Measurements from ENCODE around the gene KLHL18. TPM values are rescaled to one million over a fixed set of nuclear protein-coding genes. Genes with fewer than 3 reads are reported as not detected.
"Not testable (repeated sequence)": the region's sequence is repeated elsewhere in the genome, so short reads cannot be mapped to it uniquely, and the experiment has no call there.

The KLHL18 gene
- total and polyA plus RNA-seq, 2 of the 4 experiments (the other 2 are of a cell fraction) = 29.1 to 76.2 TPM

DNA sequence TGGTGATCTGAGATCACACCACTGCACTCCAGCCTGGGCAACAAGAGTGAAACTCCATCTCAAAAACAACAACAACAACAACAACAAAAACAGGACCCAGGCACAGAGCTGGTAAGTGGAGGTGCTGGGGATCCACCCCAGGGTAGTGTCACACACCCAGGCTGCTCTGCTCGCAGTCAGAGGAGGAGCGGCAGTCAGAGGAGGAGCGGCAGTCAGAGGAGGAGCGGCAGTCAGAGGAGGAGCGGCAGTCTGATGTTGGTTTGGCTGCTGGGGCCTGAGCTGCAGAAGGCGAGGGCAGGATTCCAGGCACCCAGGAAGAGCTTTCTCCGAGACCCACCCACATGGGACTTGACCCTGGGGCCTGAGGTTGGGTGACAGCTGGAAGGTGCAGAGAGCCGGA lies 87.3 kb downstream of the KLHL18 start:
- CTCF ChIA-PET; H3K56ac ChIP-seq (ENCODE audit: extremely low read depth, insufficient read depth, low read length); H3K14ac ChIP-seq (replicated peaks; ENCODE audit: low read depth, low read length); H3K9me3 ChIP-seq (ENCODE audit: control insufficient read depth, insufficient read depth, low read length); H3K4me3 ChIP-seq (ENCODE audit: insufficient read depth, low read depth, low read length); H4K8ac ChIP-seq (ENCODE audit: low read depth in 2 of 2, low read length in 2 of 2); H3K18ac ChIP-seq (ENCODE audit: low read depth, low read length); H2AK9ac ChIP-seq (replicated peaks; ENCODE audit: low read depth, low read length, poor library complexity); H4K20me1 ChIP-seq (ENCODE audit: insufficient read depth, low read length); H2BK5ac ChIP-seq (ENCODE audit: low read depth, low read length, poor library complexity, severe bottlenecking); H4K5ac ChIP-seq (ENCODE audit: low read depth, low read length); H3K4ac ChIP-seq (ENCODE audit: low read depth, low read length); H3K4me2 ChIP-seq (ENCODE audit: low read depth, low read length); H2BK20ac ChIP-seq (ENCODE audit: low read depth, low read length); BruUV-seq (replicated peaks); ATAC-seq (ENCODE audit: low read depth); POLR2A ChIA-PET (ENCODE audit: unreplicated experiment); H3K79me1 ChIP-seq (ENCODE audit: low read depth in 1 of 2, low read length in 2 of 2); H3K9me1 ChIP-seq (ENCODE audit: insufficient read depth, low read length); H3K23ac ChIP-seq (ENCODE audit: low read depth, low read length); H2BK120ac ChIP-seq (ENCODE audit: low read depth, low read length); H3K27me3 ChIP-seq (ENCODE audit: control insufficient read depth, insufficient read depth, low read length); H3K4me1 ChIP-seq (ENCODE audit: control insufficient read depth, insufficient read depth, low read length); DNase-seq; dilution Hi-C loops (cut with HindIII; ENCODE audit: low sequenced_read_pairs, unreplicated experiment); H2BK15ac ChIP-seq (ENCODE audit: low read depth, low read length); H2AK5ac ChIP-seq (ENCODE audit: low read depth, low read length); H4K91ac ChIP-seq (ENCODE audit: insufficient read depth, low read depth, low read length); H3K9ac ChIP-seq (ENCODE audit: low read depth, low read length); H3K27ac ChIP-seq (ENCODE audit: insufficient read depth, low read length); H3K36me3 ChIP-seq (ENCODE audit: control insufficient read depth, insufficient read depth, low read length): not testable (repeated sequence)
- WGBS, 2 experiments (ENCODE audit: extremely low coverage in 2 of 2, insufficient read length in 1 of 2) = 60% methylated on average over 2 of the region's 8 CpGs; no CpG with 5 or more reads in 1 of the 2 experiments
- H2AFZ ChIP-seq (replicated peaks; ENCODE audit: low read length, poor library complexity) = peak overlapping the region; percentile 43
- intact Hi-C loops (cut with micrococcal nuclease) = loop anchor here (2.0 to 5.0 kb wide), 2 partner anchors 503 to 665 kb away; no protein-coding TSS in a partner anchor
- in situ Hi-C loops (cut with MboI; ENCODE audit: low sequenced_read_pairs) = loop anchor here (25.0 kb wide), 1 partner anchor 658 kb away; the partner anchor contains the start of genes PRSS50 and TMIE

Data from IMR-90 (cell line).